Fibroblast of the aortic adventitia (primary cell): ENCODE measurements around the gene TPSG1. TPM values are rescaled to one million over a fixed set of nuclear protein-coding genes. Genes with fewer than 3 reads are reported as not detected.
"Not testable (repeated sequence)": the region's sequence is repeated elsewhere in the genome, so short reads cannot be mapped to it uniquely, and the experiment has no call there.

ENCODE experiments used
- DNase-seq: peaks from one replicate; pipeline ENCODE4 v3.0.0-alpha.2; 2010; ENCODE audit warnings: low read depth
- H3K4me3 ChIP-seq: 2 replicates; pipeline ENCODE4 v1.5.1; 2011; ENCODE audit warnings: low read depth, mild to moderate bottlenecking, control low read depth, low read length, moderate library complexity
- total RNA-seq: library from RNA; depleted of rRNA; stranded (reverse); fragments of >200 nt; gene quantifications from 2 replicates; pipeline ENCODE4 v1.2.3, GENCODE V29; 2012; ENCODE audit warnings: low replicate concordance
- TF ChIP-seq, protein P1 (sequence below): IDR thresholded peaks from 2 replicates; pipeline ENCODE4 v1.5.1; 2011; ENCODE audit warnings: mild to moderate bottlenecking, low read length, control low read depth, inconsistent platforms; ENCODE audit not compliant: insufficient read depth

The TPSG1 gene
- total RNA-seq, 1 donor, result not detected

DNA sequence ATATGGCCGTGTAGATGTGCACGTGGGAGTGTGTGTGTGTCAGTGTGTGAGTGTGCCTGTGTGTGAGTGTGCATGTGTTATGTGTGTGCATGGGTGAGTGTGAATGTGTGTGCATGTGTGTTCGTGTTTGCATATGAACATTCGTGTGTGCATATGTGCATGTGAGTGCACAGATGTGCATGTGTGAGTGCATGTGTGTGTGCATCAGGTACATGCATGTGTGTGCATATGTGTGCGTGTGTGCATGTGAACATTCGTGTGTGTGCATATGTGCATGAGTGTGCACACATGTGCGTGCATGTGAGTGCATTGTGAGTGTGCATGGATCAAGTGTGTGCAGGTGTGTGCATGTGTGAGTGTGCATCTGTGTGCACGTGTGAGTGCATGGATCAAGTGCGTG, 12.9 kb upstream of the TPSG1 start:
- no peak for DNase-seq
- no peak overlapping the region for H3K4me3 ChIP-seq
- TF ChIP-seq, protein P1, sequence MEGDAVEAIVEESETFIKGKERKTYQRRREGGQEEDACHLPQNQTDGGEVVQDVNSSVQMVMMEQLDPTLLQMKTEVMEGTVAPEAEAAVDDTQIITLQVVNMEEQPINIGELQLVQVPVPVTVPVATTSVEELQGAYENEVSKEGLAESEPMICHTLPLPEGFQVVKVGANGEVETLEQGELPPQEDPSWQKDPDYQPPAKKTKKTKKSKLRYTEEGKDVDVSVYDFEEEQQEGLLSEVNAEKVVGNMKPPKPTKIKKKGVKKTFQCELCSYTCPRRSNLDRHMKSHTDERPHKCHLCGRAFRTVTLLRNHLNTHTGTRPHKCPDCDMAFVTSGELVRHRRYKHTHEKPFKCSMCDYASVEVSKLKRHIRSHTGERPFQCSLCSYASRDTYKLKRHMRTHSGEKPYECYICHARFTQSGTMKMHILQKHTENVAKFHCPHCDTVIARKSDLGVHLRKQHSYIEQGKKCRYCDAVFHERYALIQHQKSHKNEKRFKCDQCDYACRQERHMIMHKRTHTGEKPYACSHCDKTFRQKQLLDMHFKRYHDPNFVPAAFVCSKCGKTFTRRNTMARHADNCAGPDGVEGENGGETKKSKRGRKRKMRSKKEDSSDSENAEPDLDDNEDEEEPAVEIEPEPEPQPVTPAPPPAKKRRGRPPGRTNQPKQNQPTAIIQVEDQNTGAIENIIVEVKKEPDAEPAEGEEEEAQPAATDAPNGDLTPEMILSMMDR, result no peak

DNA sequence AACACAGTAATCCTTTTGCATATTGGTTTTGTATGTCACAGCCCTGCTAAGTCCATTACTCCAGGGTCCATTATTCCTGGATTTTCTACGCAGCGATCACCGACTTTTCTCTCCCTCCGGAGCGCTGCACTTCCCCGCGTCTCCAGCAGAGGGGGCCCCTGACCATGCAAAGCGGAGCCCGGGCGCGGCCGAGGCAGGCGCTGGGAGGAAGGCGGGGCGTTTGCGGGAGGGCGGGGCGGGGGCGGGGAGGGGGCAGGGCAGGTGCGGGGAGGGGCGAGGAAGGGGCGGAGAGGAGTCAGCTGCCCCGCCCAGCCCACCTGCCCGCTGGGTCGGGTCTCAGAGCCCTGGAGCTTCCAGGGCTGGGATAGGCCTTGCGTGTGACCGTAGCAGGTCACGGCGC, 11.6 kb upstream of the TPSG1 start:
- not testable (repeated sequence) for DNase-seq, H3K4me3 ChIP-seq

GRCh38 chr16:1232049-1232748, 7.1 kb upstream of the TPSG1 start:
- not testable (repeated sequence) for H3K4me3 ChIP-seq, DNase-seq

DNA sequence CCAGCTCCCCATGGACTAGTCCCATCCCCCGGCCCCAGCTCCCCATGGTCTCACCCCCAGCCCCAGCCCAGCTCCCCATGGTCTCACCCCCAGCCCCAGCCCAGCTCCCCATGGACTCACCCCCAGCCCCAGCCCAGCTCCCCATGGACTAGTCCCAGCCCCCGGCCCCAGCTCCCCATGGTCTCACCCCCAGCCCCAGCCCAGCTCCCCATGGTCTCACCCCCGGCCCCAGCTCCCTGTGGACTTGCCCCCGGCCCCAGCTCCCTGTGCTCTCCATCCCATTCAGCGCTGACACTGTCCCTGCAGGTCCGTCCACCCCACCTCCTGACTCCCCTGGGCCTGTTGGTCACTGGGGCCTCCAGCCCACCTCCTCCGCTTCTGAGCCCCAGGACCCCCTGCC, 6.2 kb upstream of the TPSG1 start:
- DNase-seq, H3K4me3 ChIP-seq: not testable (repeated sequence)

DNA sequence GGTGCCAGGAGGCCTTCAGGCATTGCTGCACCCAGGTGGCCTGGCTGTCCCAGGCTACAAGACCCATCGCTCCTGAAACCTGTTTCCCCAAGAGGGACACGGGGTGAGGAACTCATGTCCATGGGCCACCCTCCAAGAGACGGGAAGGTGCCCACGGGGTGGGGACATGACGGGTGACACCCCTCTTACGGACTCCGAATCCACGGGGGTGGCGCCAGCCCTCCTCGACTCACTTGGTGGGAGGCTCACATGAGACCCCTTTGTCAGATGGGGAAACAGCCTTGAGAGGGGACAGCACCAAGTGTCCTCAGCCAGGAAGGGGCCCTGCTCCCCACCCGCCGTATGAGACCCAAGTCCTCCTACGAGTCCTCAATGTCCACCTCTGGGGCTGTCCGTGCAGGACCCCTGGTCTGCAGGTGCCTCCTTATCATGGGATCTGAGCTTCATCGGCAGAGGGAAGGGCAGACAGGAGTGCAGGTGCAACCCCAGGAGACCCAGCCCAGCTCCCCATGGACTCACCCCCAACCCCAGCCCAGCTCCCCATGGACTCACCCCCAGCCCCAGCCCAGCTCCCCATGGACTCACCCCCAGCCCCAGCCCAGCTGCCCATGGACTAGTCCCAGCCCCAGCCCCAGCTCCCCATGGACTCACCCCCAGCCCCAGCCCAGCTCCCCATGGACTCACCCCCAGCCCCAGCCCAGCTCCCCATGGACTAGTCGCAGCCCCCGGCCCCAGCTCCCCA, 5.6 kb upstream of the TPSG1 start:
- H3K4me3 ChIP-seq, result not testable (repeated sequence)

GRCh38 chr16:1230084-1230470, 5.0 kb upstream of the TPSG1 start, which contains the start of gene TPSB2:
Gene TPSB2 (minus strand): TSS chr16:1230184. CDS start chr16:1229951, 233 bp downstream.
- not testable (repeated sequence) for H3K4me3 ChIP-seq, DNase-seq

More for the DNA sequence above, 5.6 kb upstream of the TPSG1 start:
- not testable (repeated sequence) for DNase-seq

GRCh38 chr16:1229476-1229875, 4.4 kb upstream of the TPSG1 start:
- H3K4me3 ChIP-seq, DNase-seq: not testable (repeated sequence)

- DNase-seq, H3K4me3 ChIP-seq: not testable (repeated sequence)
Measured at GRCh38 chr16:1228227-1228626, 3.2 kb upstream of the TPSG1 start.

DNA sequence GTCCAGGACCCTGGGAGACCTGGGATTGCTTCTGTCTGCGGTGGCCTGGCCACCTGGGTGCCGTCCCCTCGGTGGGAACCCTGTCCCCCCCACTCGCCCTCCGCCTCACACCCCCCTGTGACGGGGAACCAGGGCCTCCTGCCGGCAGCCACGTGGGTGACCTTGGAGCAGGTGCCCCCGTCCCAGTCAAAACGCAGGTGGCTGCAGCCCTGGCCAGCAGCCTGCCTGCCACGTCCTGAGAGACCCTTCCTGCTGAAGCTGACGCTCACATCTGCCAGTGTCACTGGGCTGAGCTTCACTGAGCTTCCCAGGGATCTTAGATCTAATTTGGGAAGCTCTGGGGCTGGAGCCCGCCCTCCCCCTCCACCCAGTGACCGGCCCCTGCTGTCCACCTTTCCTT, 1.6 kb upstream of the TPSG1 start:
- not testable (repeated sequence) for DNase-seq, H3K4me3 ChIP-seq

DNA sequence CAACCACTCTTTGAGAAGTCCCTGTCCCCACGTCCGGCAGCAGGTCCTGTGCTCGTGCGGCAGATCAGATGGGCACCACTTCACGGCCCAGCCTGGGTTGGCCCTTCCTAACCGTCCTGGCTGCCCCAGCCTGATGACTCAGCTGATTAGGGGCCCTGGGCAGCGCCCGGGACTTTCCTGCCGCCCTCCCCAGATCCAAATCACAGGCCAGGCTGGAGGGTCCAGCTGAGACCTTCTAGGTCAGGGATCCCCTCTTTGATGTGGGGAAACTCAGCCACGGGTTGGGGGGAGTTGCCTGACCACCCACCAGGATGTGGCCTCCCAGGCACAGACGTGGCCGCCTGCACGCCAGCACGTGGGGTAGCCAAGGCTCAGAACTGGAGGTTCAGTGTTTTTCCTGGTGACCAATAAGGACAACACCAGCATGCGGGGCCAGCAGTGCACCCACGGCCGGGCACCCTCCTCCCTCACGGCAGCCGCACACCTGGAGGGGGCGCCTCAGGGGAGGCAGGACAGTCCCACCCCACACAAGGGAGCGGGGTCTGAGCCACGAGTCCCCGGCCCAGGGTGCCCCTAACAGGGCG, 752 bp upstream of the TPSG1 start:
- not testable (repeated sequence) for H3K4me3 ChIP-seq, DNase-seq

GRCh38 chr16:1224558-1224957, 510 bp downstream of the TPSG1 start:
- TF ChIP-seq, protein P1, result no peak
- DNase-seq, result no peak
- H3K4me3 ChIP-seq, result no peak overlapping the region
